Cardiac fibroblast (primary cell): ENCODE data around the gene LMNB1.
"Not testable (repeated sequence)": the region's sequence is repeated elsewhere in the genome, so short reads cannot be mapped to it uniquely, and the experiment has no call there.

Source experiments
- DNase-seq, 2 donors: peaks; one replicate each; pipeline versions ENCODE4 v3.0.0 to v3.0.0-alpha.2; 2010; ENCODE audit warnings: low read depth in 2 of 2
- H3K4me3 ChIP-seq, 2 donors: replicated peaks in 1 of 2; 1 replicate in 1 of 2; 2 replicates in 1 of 2; pipeline ENCODE4 v1.5.1; 2011; ENCODE audit warnings: low read depth in 2 of 2, low read length in 2 of 2, mild to moderate bottlenecking in 2 of 2, moderate library complexity in 1 of 2
- CTCF ChIP-seq: IDR thresholded peaks from one replicate; pipeline ENCODE4 v1.5.1; 2011; ENCODE audit warnings: low read depth, mild to moderate bottlenecking, low read length, inconsistent platforms

Gene LMNB1

DNA sequence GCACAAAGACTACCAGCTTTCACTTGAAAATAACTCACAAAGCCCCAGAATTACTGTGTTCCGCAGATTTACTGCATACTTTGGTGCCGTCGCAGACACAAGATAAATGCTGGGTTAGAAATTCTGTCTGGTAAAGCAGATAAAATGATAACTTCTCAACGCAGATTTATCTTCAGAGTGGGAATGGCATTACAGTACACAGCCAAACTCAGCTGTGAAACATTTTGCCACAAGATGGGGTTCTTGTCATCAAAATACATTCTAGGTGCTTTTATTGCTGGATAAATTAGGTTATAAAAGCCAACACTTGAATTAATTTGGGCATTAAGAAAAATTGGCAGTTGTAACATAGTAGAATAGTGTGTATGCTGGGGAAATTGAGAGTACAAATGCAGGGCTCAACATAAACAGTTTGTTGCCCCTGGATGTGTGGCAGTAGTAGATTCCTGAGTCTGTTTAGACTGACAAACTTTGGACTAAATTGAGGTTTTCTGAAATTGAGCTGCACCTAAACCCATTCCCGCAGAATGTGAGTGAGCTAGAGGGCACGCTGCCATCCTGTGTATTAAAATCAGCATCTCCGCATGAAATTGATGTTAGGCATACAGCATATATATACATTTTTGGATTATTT is 61.1 kb downstream of the LMNB1 start:
- peak; percentile 44 for TF ChIP-seq CTCF
- DNase-seq: peak; percentile 55 to 68
- no peak overlapping the region for H3K4me3 ChIP-seq

- H3K4me3 ChIP-seq, DNase-seq: not testable (repeated sequence)
These were observed 62.5 kb downstream of the LMNB1 start for GRCh38 chr5:126839407-126839806.

- not testable (repeated sequence) for DNase-seq, H3K4me3 ChIP-seq
These were observed 66.4 kb downstream of the LMNB1 start for GRCh38 chr5:126843375-126843774.

GRCh38 chr5:126845470-126846070 is 68.6 kb downstream of the LMNB1 start:
- peak; percentile 27 to 37 for DNase-seq
- H3K4me3 ChIP-seq: not testable (repeated sequence)

DNA sequence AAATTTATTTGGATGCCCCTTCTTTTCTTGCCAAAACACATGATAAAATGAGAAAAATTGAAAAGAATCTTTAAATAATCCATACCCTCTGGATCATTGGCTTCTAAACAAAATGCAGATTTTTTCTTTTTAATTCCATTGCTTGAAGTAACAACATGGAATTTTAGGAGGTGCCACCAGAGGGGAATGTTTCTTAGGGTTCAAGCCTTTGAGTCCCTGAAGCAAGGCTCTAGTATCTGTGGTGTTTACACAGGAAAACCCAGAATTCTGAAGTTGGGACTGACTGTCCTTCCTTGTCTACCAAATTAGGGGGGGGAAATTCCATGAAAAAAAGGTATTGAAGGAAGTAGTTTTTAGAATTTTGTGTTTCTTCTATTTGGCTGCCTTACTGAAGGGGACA is 69.4 kb downstream of the LMNB1 start:
- peak; percentile 20 for TF ChIP-seq CTCF
- peak; percentile 64 to 73 for DNase-seq
- H3K4me3 ChIP-seq: no peak overlapping the region

GRCh38 chr5:126846744-126847455 is 70.0 kb downstream of the LMNB1 start:
- no peak overlapping the region for H3K4me3 ChIP-seq
- DNase-seq: no peak
- TF ChIP-seq CTCF: no peak

DNA sequence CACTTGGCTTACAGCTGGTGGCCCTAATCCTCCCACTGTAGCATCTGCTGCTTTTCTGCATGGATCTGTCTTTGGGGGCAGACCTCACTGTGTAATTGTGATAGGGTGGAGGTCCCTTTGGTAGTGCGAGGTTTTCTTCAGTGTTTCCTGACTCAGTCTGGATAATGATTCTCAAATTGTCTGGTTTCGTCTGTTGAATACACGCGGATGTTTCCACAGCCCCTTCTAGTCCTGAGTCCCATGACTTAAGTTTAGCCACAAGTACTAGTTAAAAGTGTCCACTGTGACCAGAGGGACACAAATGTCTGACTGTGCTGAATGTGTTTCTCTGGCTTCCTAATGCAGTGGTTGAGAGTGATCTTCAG is 70.5 kb downstream of the LMNB1 start:
- no peak for TF ChIP-seq CTCF
- no peak overlapping the region for H3K4me3 ChIP-seq
- peak in 1 of 2 donors; percentile 7 for DNase-seq

- H3K4me3 ChIP-seq: no peak overlapping the region
- DNase-seq: peak in 1 of 2 donors; percentile 50
- TF ChIP-seq CTCF: no peak
These were observed 70.9 kb downstream of the LMNB1 start for GRCh38 chr5:126847826-126848251.
